Epithelial cell of esophagus (primary cell): ENCODE data around the gene MAOA.
"Not testable (repeated sequence)": the region's sequence is repeated elsewhere in the genome, so short reads cannot be mapped to it uniquely, and the experiment has no call there.

Experiments
- DNase-seq: peaks from one replicate; pipeline ENCODE4 v3.0.0; 2010; ENCODE audit warnings: low read depth
- H3K4me3 ChIP-seq: 2 replicates; pipeline ENCODE4 v1.5.1; 2011; ENCODE audit warnings: mild to moderate bottlenecking, low read length, control low read depth
- CTCF ChIP-seq: IDR thresholded peaks from 2 replicates; pipeline ENCODE4 v1.5.1; 2011; ENCODE audit warnings: low read depth, mild to moderate bottlenecking, low read length, control low read depth, inconsistent platforms; ENCODE audit not compliant: insufficient read depth; ENCODE audit errors: missing control alignments

Gene MAOA

DNA sequence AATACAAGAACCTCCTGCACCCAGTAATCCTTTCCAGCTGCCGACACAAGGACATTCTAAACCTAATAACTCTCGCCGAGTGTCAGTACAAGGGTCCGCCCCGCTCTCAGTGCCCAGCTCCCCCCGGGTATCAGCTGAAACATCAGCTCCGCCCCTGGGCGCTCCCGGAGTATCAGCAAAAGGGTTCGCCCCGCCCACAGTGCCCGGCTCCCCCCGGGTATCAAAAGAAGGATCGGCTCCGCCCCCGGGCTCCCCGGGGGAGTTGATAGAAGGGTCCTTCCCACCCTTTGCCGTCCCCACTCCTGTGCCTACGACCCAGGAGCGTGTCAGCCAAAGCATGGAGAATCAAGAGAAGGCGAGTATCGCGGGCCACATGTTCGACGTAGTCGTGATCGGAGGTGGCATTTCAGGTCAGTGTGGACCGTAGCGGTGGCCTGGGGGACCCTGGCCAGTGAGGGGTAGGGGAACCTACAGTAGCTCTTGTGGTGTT, at the start of gene MAOA:
Gene MAOA, plus strand, starts transcription at position 295 of the 490 bp plus-strand sequence. Its CDS starts 43 bp downstream, at position 338.
- peak; percentile 71 for DNase-seq
- H3K4me3 ChIP-seq = peak within 1 kb of the TSS; percentile 78
- TF ChIP-seq CTCF = no peak

DNA sequence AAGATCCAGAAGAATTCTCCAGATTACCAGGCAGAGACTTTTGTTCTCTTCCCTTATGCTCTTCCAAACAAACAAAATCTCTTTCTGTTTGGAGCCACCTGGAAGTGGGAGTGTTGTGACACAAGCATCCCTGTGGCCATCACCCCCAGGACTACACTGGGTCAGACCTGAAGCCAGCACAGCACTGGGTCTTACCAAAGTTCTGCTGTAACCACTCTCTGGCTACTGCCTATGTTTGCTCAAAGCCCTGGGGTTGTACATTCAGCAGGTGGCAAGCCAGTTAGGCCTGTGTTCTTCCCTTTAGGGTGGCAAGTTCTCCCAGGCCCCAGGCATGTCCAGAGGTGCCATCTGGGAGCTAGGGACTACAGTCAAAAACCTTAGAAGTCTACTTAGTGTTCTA, 43.7 kb upstream of the MAOA start:
- no peak for TF ChIP-seq CTCF
- no peak overlapping the region for H3K4me3 ChIP-seq
- no peak for DNase-seq

DNA sequence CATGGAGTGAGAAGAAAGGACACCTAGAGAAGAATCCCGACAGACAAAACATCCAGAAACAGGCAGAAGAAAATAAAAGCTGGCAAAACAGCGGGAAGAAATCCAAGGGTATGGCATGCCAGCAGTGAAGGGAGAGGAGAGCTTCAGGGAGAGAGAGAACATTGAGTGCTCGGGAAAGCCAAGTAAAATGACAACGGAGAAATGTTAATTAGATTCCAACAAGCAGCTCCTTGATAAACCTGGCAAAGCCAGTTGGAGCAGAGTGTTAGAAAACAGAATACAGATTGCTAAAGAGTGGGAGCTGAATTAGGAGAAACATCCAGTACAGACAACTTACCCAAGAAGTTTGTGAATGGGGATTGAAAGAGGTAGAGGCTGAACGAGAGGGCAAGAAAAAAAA, 40.4 kb upstream of the MAOA start:
- DNase-seq = no peak
- TF ChIP-seq CTCF = no peak
- no peak overlapping the region for H3K4me3 ChIP-seq

GRCh38 chrX:43618366-43619205, 37.5 kb upstream of the MAOA start:
- no peak for TF ChIP-seq CTCF
- H3K4me3 ChIP-seq = no peak overlapping the region
- DNase-seq = no peak

GRCh38 chrX:43619861-43620260, 36.2 kb upstream of the MAOA start:
- H3K4me3 ChIP-seq, DNase-seq: not testable (repeated sequence)

- no peak overlapping the region for H3K4me3 ChIP-seq
- no peak for DNase-seq
- no peak for TF ChIP-seq CTCF
Observed at GRCh38 chrX:43627147-43627546, 29.0 kb upstream of the MAOA start.

- no peak for DNase-seq
- no peak for TF ChIP-seq CTCF
- no peak overlapping the region for H3K4me3 ChIP-seq
Observed at GRCh38 chrX:43627669-43628068, 28.4 kb upstream of the MAOA start.
